ENCODE data around the gene SPATS2L. TPM values are rescaled to one million over a fixed set of nuclear protein-coding genes. Genes with fewer than 3 reads are reported as not detected.

SPATS2L gene
- total RNA-seq, 2 experiments from 2014 or later, result 79.0 to 82.3 TPM

- CTCF ChIA-PET, result interaction anchor here (1.0 kb wide), 1 partner anchor 35 kb away, joined by 3 read pairs; no protein-coding TSS in a partner anchor
- H3K27ac Mint-ChIP-seq, result no peak overlapping the region
- H3K4me1 Mint-ChIP-seq, result no peaks in the 10 kb centered on the region
- POLR2A ChIA-PET, result interaction anchor here (1.0 kb wide), 1 partner anchor 44 kb away, joined by 3 read pairs; no protein-coding TSS in a partner anchor
- no peak for DNase-seq
- H3K36me3 Mint-ChIP-seq (ENCODE audit: low read depth), result peaks cover 20% of the 10 kb centered on the region
- H3K9me3 Mint-ChIP-seq, result no peaks in the 10 kb centered on the region
- H3K4me3 Mint-ChIP-seq, result no peak overlapping the region
- no peaks in the 10 kb centered on the region for H3K27me3 Mint-ChIP-seq
Measured at GRCh38 chr2:200351815-200352214, 45.3 kb downstream of the SPATS2L start.

- H3K36me3 Mint-ChIP-seq (ENCODE audit: low read depth), result peaks cover 15% of the 10 kb centered on the region
- H3K4me1 Mint-ChIP-seq, result no peaks in the 10 kb centered on the region
- CTCF ChIA-PET, result interaction anchor here (1.0 kb wide), 1 partner anchor 36 kb away, joined by 3 read pairs; no protein-coding TSS in a partner anchor
Measured at GRCh38 chr2:200352636-200353035, 46.1 kb downstream of the SPATS2L start.

GRCh38 chr2:200353120-200353519 lies 46.6 kb downstream of the SPATS2L start:
- ChIA-PET CTCF (no interaction called here), POLR2A (interaction anchor here (1.4 kb wide), 1 partner anchor 11 kb away, joined by 3 read pairs; no protein-coding TSS in a partner anchor)
- Mint-ChIP-seq H3K9me3 (no peaks in the 10 kb centered on the region), H3K4me3 (no peak overlapping the region), H3K27ac (no peak overlapping the region), H3K4me1 (no peaks in the 10 kb centered on the region), H3K36me3 (ENCODE audit: low read depth) (peaks cover 15% of the 10 kb centered on the region), H3K27me3 (no peaks in the 10 kb centered on the region)
- DNase-seq, result no peak

More at GRCh38 chr2:200352636-200353035, 46.1 kb downstream of the SPATS2L start:
- no peak overlapping the region for H3K4me3 Mint-ChIP-seq
- POLR2A ChIA-PET, result interaction anchor here (1.0 kb wide), 1 partner anchor 43 kb away, joined by 3 read pairs; no protein-coding TSS in a partner anchor
- H3K27ac Mint-ChIP-seq, result no peak overlapping the region
- DNase-seq, result no peak
- no peaks in the 10 kb centered on the region for H3K9me3 Mint-ChIP-seq
- H3K27me3 Mint-ChIP-seq, result no peaks in the 10 kb centered on the region

GRCh38 chr2:200353874-200354273 lies 47.4 kb downstream of the SPATS2L start:
- Mint-ChIP-seq H3K4me1 (no peaks in the 10 kb centered on the region), H3K9me3 (no peaks in the 10 kb centered on the region), H3K4me3 (no peak overlapping the region), H3K36me3 (ENCODE audit: low read depth) (peaks cover 13% of the 10 kb centered on the region), H3K27ac (no peak overlapping the region), H3K27me3 (no peaks in the 10 kb centered on the region)
- no peak for DNase-seq
- CTCF ChIA-PET, result no interaction called here
- POLR2A ChIA-PET, result interaction anchor here (0.6 to 1.4 kb wide), 2 partner anchors 10 to 27 kb away, joined by 3 read pairs; no protein-coding TSS in a partner anchor

- H3K36me3 Mint-ChIP-seq (ENCODE audit: low read depth), result peaks cover 16% of the 10 kb centered on the region
- no peaks in the 10 kb centered on the region for H3K27me3 Mint-ChIP-seq
- ChIA-PET CTCF (no interaction called here), POLR2A (interaction anchor here (0.7 kb wide), 1 partner anchor 47 kb away, joined by 3 read pairs; no protein-coding TSS in a partner anchor)
- H3K4me1 Mint-ChIP-seq, result no peaks in the 10 kb centered on the region
- DNase-seq, result no peak
- H3K27ac Mint-ChIP-seq, result no peak overlapping the region
- H3K4me3 Mint-ChIP-seq, result no peak overlapping the region
- no peaks in the 10 kb centered on the region for H3K9me3 Mint-ChIP-seq
Measured at GRCh38 chr2:200354833-200355751, 48.6 kb downstream of the SPATS2L start.

- no peaks in the 10 kb centered on the region for H3K27me3 Mint-ChIP-seq
- ChIA-PET CTCF (no interaction called here), POLR2A (no interaction called here)
- no peak for DNase-seq
- no peaks in the 10 kb centered on the region for H3K4me1 Mint-ChIP-seq
- H3K9me3 Mint-ChIP-seq, result no peaks in the 10 kb centered on the region
- no peak overlapping the region for H3K4me3 Mint-ChIP-seq
- no peak overlapping the region for H3K27ac Mint-ChIP-seq
- peaks cover 13% of the 10 kb centered on the region for H3K36me3 Mint-ChIP-seq (ENCODE audit: low read depth)
Measured at GRCh38 chr2:200356321-200356720, 49.8 kb downstream of the SPATS2L start.

GRCh38 chr2:200356857-200357384 lies 50.4 kb downstream of the SPATS2L start:
- Mint-ChIP-seq H3K4me3 (no peak overlapping the region), H3K27me3 (no peaks in the 10 kb centered on the region), H3K36me3 (ENCODE audit: low read depth) (peaks cover 13% of the 10 kb centered on the region), H3K27ac (no peak overlapping the region), H3K4me1 (no peaks in the 10 kb centered on the region), H3K9me3 (no peaks in the 10 kb centered on the region)
- ChIA-PET CTCF (no interaction called here), POLR2A (no interaction called here)
- no peak for DNase-seq

GRCh38 chr2:200357845-200358244 lies 51.4 kb downstream of the SPATS2L start:
- no peaks in the 10 kb centered on the region for H3K4me1 Mint-ChIP-seq
- ChIA-PET CTCF (no interaction called here), POLR2A (interaction anchor here (1.0 kb wide), 1 partner anchor 9 kb away, joined by 3 read pairs; no protein-coding TSS in a partner anchor)

GRCh38 chr2:200359552-200359951 lies 53.1 kb downstream of the SPATS2L start:
- Mint-ChIP-seq H3K27me3 (no peaks in the 10 kb centered on the region), H3K27ac (no peak overlapping the region), H3K9me3 (no peaks in the 10 kb centered on the region), H3K36me3 (ENCODE audit: low read depth) (peaks cover 8% of the 10 kb centered on the region), H3K4me3 (no peak overlapping the region), H3K4me1 (no peaks in the 10 kb centered on the region)
- ChIA-PET POLR2A (interaction anchor here (0.7 to 1.3 kb wide), 3 partner anchors 9 to 15 kb away, joined by 3 to 5 read pairs (median 3); no protein-coding TSS in a partner anchor), CTCF (interaction anchor here (0.7 to 1.0 kb wide), 2 partner anchors 12 to 56 kb away, joined by 3 to 4 read pairs; no protein-coding TSS in a partner anchor)
- DNase-seq, result no peak

More at GRCh38 chr2:200357845-200358244, 51.4 kb downstream of the SPATS2L start:
- Mint-ChIP-seq H3K4me3 (no peak overlapping the region), H3K27ac (no peak overlapping the region), H3K36me3 (ENCODE audit: low read depth) (peaks cover 13% of the 10 kb centered on the region), H3K27me3 (no peaks in the 10 kb centered on the region), H3K9me3 (no peaks in the 10 kb centered on the region)
- DNase-seq, result no peak

- Mint-ChIP-seq H3K9me3 (no peaks in the 10 kb centered on the region), H3K36me3 (ENCODE audit: low read depth) (peaks cover 8% of the 10 kb centered on the region), H3K27me3 (no peaks in the 10 kb centered on the region), H3K4me3 (no peak overlapping the region), H3K27ac (no peak overlapping the region), H3K4me1 (no peaks in the 10 kb centered on the region)
- ChIA-PET POLR2A (interaction anchor here (0.7 to 1.3 kb wide), 3 partner anchors 8 to 15 kb away, joined by 3 to 5 read pairs (median 3); no protein-coding TSS in a partner anchor), CTCF (interaction anchor here (1.0 kb wide), 1 partner anchor 56 kb away, joined by 4 read pairs; no protein-coding TSS in a partner anchor)
- DNase-seq, result no peak
Measured at GRCh38 chr2:200360364-200360763, 53.9 kb downstream of the SPATS2L start.

GRCh38 chr2:200362202-200362917 lies 55.9 kb downstream of the SPATS2L start:
- ChIA-PET POLR2A (interaction anchor here (1.0 to 1.5 kb wide), 3 partner anchors 9 to 109 kb away, joined by 3 read pairs; no protein-coding TSS in a partner anchor), CTCF (no interaction called here)
- H3K9me3 Mint-ChIP-seq, result no peaks in the 10 kb centered on the region
- peaks cover 11% of the 10 kb centered on the region for H3K36me3 Mint-ChIP-seq (ENCODE audit: low read depth)
- no peak for DNase-seq
- peaks cover 2% of the 10 kb centered on the region for H3K4me1 Mint-ChIP-seq
- no peak overlapping the region for H3K4me3 Mint-ChIP-seq
- no peaks in the 10 kb centered on the region for H3K27me3 Mint-ChIP-seq
- H3K27ac Mint-ChIP-seq, result no peak overlapping the region

- Mint-ChIP-seq H3K9me3 (no peaks in the 10 kb centered on the region), H3K36me3 (ENCODE audit: low read depth) (peaks cover 11% of the 10 kb centered on the region), H3K4me1 (peaks cover 2% of the 10 kb centered on the region), H3K4me3 (no peak overlapping the region), H3K27me3 (no peaks in the 10 kb centered on the region), H3K27ac (no peak overlapping the region)
- no peak for DNase-seq
- POLR2A ChIA-PET, result interaction anchor here (1.5 kb wide), 2 partner anchors 10 to 108 kb away, joined by 3 read pairs; no protein-coding TSS in a partner anchor
- CTCF ChIA-PET, result interaction anchor here (0.9 kb wide), 1 partner anchor 9 kb away, joined by 3 read pairs; no protein-coding TSS in a partner anchor
Measured at GRCh38 chr2:200363279-200363678, 56.8 kb downstream of the SPATS2L start.

All from activated CD4-positive, alpha-beta memory T cell treated with anti-CD3 and anti-CD28 coated beads, Interleukin-2, amount 10 ng/mL, durations not matched to agents 7 days and 5 days (primary cell).